HG03439 (cell line): ENCODE measurements around the gene ZBTB7C.

Experiments used
- ATAC-seq: cut with Tn5 transposase; IDR thresholded peaks from one replicate; pipeline ENCODE4 v1.9.1; 2021; ENCODE audit warnings: mild to moderate bottlenecking, moderate library complexity; ENCODE audit not compliant: unreplicated experiment

Gene ZBTB7C

DNA sequence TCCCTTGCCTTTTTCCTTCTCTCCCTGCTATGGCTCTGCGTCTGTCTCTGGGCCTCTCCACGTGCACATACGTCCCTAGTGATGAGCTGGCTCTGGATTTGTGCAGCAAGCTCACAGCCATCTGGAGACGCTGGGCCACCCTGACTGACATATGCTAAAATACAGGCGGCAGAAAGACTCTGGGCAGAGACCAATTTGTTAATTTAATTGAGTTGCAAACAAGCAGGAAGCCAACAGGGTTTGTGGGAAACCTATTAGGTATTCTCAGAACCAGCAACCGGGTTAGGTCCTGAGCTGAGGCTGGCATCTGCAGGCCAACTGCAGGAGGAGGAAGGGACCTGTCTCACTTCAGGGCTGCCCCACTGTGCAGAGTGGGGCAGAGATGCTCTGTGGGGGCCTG, 425.2 kb downstream of the ZBTB7C start:
- no peak for ATAC-seq

DNA sequence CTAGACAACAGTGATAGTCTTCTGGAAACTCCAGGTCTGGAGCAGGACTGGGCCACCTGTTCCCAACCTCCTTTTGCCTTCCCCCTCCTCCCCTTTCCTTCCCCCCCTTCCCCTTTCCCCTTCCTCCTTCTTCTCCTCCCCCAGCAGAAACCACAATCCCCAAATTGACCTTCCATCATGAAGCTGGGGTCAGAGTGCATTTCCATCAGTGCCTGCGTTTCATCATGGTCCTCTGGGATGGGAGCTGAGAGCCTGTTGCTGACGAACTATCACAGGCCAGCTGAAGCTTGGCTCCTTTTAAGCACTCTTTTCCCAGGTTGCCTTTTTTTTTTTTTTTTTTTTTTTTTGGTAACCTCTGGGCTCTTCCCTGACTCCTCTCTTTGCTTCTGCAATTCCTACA, 426.1 kb downstream of the ZBTB7C start:
- no peak for ATAC-seq

DNA sequence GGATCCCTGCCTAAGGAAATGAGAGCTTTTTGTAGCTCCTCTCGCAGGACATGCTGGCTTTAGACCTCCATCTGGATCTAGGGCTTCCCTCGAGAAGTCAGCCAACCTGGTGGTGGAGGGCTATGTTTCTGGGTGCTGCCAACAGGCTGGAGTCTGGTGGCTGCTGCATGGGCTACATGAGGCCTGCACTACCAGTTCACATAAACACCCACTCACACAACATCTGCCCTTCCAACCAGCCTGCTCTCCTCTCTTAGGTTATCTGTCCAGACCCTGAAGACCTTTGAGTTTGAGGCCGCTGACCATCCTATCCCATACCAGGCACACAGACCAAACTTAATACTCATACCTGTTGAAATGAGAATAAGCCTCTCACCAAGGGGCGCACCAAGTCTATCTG, 427.4 kb downstream of the ZBTB7C start:
- no peak for ATAC-seq

DNA sequence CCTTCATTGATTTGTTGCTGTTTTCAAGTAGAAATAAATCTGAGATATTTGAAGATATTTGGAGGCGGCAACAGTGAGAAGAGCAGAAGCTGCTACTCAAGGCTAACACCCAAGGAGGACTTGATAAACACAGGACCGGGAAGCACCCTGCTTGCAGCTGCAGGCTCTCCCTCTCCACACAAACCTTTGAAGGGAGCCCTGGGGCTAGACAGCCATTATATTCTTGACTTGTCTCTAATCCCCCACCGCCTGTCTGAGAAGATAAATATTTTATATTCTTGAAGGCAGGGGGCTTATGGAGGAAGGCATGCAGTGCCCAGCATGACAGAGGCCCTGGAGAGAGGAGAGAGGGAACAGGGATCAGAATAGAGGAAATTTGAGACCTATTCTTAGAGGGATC, 427.9 kb downstream of the ZBTB7C start:
- ATAC-seq = no peak

DNA sequence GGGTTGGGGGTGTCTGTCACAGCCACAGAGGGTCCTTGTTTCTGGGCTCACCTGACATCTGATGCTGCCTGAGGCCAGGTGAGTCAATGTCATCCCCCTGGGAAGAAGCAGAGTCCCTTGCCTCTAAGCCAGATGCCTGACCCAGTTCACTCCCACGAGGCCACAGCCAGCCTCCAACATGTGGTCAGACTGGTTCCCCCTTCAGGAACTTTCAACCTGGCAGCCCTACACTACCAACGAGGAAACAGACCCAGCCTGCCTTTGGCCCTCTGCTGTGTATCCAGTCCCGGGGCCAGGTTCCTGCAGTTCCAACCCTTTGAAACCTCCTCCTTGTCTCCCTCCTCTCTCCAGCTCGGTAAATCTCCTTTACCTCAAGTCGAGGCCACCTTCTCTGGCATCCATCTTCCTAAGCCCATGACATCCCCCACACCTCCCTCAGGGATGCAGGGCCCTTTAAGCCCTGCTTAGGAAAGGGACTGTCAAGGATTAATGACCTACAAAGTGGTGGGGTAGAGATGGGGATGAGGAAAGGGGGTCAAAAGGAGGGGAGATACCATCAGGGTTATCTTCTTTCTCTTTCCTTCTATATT, 429.5 kb downstream of the ZBTB7C start:
- ATAC-seq = no peak

DNA sequence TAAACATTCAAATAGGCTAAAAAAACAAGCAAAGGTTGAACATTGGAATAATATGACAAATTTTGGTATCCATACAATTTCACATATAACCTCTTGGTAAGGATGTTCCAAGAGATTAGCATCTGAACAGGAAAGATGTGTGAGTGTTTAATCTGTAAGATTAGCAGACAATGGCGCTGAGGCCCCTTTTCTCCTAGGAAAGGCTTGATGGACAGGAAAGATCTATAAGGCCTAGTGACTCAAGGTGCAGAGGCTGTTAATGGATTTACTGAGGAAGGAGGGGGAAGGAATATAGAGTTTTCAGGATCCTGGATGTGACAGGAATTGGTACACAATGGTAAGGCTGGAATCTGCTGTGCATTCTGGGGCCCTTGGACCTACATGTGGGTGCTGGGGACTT, 430.6 kb downstream of the ZBTB7C start:
- no peak for ATAC-seq

DNA sequence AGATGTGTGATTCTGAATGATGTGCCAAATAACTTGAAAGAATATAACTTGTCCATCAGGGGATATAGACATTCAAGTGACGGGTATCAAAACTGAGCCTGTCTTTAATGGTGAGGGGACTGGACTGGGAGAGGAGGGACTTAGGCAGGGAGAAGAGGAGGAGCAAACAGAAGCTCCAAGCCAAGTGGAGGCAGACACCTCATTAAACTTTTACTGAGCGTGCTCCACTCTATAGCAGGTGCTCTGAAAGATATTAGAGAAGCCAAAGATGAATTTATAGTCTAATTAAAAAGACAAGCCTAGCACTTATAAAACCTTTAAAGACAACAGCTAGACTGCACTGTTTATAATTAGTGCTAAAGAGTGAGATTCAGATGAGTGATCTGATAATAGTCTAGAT, 431.0 kb downstream of the ZBTB7C start:
- ATAC-seq = no peak
